K562 (cell line): ENCODE data around the gene IGF1R. TPM values are rescaled to one million over a fixed set of nuclear protein-coding genes. Genes with fewer than 3 reads are reported as not detected.

Source experiments
- ATAC-seq: fragments of 200-7000 bp; cut with Tn5 transposase; 3 replicates; pipeline ENCODE4 v1.9.1; 2020; ENCODE audit warnings: moderate library complexity
- BruUV-seq: library from RNA; stranded (reverse); fragments of 400-500 nt; replicated peaks from 2 replicates; lab custom pipeline; 2021; lab: Mats Ljungman, UMichigan
- CTCF ChIA-PET: fragments of 300-600 bp; formaldehyde crosslinking; extraction: SDS; loops from one replicate; lab custom pipeline; 2021; ENCODE audit warnings: low intra/inter-chr PET ratio; lab: Yijun Ruan, JAX
- POLR2A ChIA-PET: fragments of 300-600, 350-650 bp; sonication (Branson Sonifier 250); formaldehyde crosslinking; extraction: SDS; loops from one replicate; lab custom pipeline; 2021; ENCODE audit warnings: antibody characterized with exemption, inconsistent platforms; lab: Yijun Ruan, JAX
- DNase-seq, 4 experiments: peaks; one replicate each; pipeline versions ENCODE4 v3.0.0 to v3.0.0-alpha.2; 2011 to 2018; ENCODE audit warnings: low spot score in 3 of 4, mixed read lengths in 3 of 4; ENCODE audit errors: extremely low read depth in 1 of 4
- FAIRE-seq: peaks from 2 replicates; lab custom pipeline; 2011; peaks lifted over from hg19 to GRCh38; lab: Jason Lieb, UNC
- H2AFZ ChIP-seq: 2 replicates; pipeline ENCODE4 v1.6.0; 2011; ENCODE audit warnings: low read depth, low read length, control low read depth, inconsistent platforms
- H3K27ac ChIP-seq: fragments of 200-600 bp; 3 replicates; pipeline ENCODE4 v1.8.0; 2011; ENCODE audit warnings: low read depth, mild to moderate bottlenecking, control low read depth, inconsistent platforms, low read length, moderate library complexity, mixed read lengths; ENCODE audit errors: extremely low read depth
- H3K27me3 ChIP-seq, 2 experiments: fragments of 300-600 bp in 1 of 2; 2 replicates in 1 of 2; 3 replicates in 1 of 2; pipeline versions ENCODE4 v1.6.0 to v1.8.0; 2011; ENCODE audit warnings: inconsistent platforms in 2 of 2, low read length in 2 of 2, mild to moderate bottlenecking in 1 of 2, mixed read lengths in 1 of 2, moderate library complexity in 1 of 2; ENCODE audit not compliant: control insufficient read depth in 2 of 2, insufficient read depth in 2 of 2
- H3K36me3 ChIP-seq: fragments of 300-600 bp; 3 replicates; pipeline ENCODE4 v1.8.0; 2011; ENCODE audit warnings: mild to moderate bottlenecking, low read length, inconsistent platforms; ENCODE audit not compliant: control insufficient read depth, insufficient read depth
- H3K4me1 ChIP-seq, 2 experiments: fragments of 200-600 bp in 1 of 2; replicated peaks in 1 of 2; 2 replicates in 1 of 2; 3 replicates in 1 of 2; pipeline versions ENCODE4 v1.5.1 to v1.8.0; 2011; ENCODE audit warnings: inconsistent platforms in 2 of 2, low read length in 2 of 2, mild to moderate bottlenecking in 1 of 2, mixed read lengths in 1 of 2, moderate library complexity in 1 of 2; ENCODE audit not compliant: control insufficient read depth in 2 of 2, insufficient read depth in 2 of 2
- H3K4me2 ChIP-seq: 2 replicates; pipeline ENCODE4 v1.6.1; 2011; ENCODE audit warnings: low read length, control low read depth, inconsistent platforms, mixed read lengths; ENCODE audit not compliant: insufficient read depth
- H3K4me3 ChIP-seq: fragments of 200-600 bp; sonication (generic), shearing (Covaris generic); 2 replicates; pipeline ENCODE4 v1.5.1; 2016; ENCODE audit warnings: control low read depth, inconsistent platforms
- H3K79me2 ChIP-seq: fragments of 200-600 bp; 3 replicates; pipeline ENCODE4 v1.8.0; 2011; ENCODE audit warnings: low read length, inconsistent platforms; ENCODE audit not compliant: control insufficient read depth, insufficient read depth
- H3K9ac ChIP-seq, 2 experiments: 2 replicates each; pipeline versions ENCODE4 v1.6.0 to v1.6.1; 2011; ENCODE audit warnings: low read depth in 2 of 2, low read length in 2 of 2, control low read depth in 1 of 2, inconsistent platforms in 1 of 2, mild to moderate bottlenecking in 1 of 2, mixed read lengths in 1 of 2; ENCODE audit not compliant: insufficient read depth in 1 of 2
- H3K9me1 ChIP-seq: one replicate; pipeline ENCODE4 v1.6.0; 2011; ENCODE audit warnings: inconsistent platforms, mild to moderate bottlenecking, low read length, moderate library complexity; ENCODE audit not compliant: control insufficient read depth, insufficient read depth
- H3K9me3 ChIP-seq: replicated peaks from 2 replicates; pipeline ENCODE4 v1.5.1; 2011; ENCODE audit warnings: low read depth, low read length, inconsistent platforms; ENCODE audit not compliant: control insufficient read depth, insufficient read depth
- H4K20me1 ChIP-seq: replicated peaks from 2 replicates; pipeline ENCODE4 v1.6.1; 2011; ENCODE audit warnings: low read length, inconsistent platforms, mixed read lengths; ENCODE audit not compliant: control insufficient read depth, insufficient read depth
- ATF6 ChIP-seq: sonication (generic); formaldehyde crosslinking; IDR thresholded peaks from 2 replicates; pipeline ENCODE4 v1.4.0; 2020; ENCODE audit warnings: mild to moderate bottlenecking, missing genetic modification reagents
- ELK1 ChIP-seq: sonication (generic); formaldehyde crosslinking; IDR thresholded peaks from 2 replicates; pipeline ENCODE4 v1.8.1; 2022; ENCODE audit warnings: missing genetic modification reagents
- ESRRA ChIP-seq: fragments of 450-650 bp; IDR thresholded peaks from 2 replicates; pipeline ENCODE4 v1.6.1; 2014; ENCODE audit warnings: low read depth, mild to moderate bottlenecking, moderate library complexity, borderline replicate concordance
- HLTF ChIP-seq: fragments of 450-650 bp; IDR thresholded peaks from 2 replicates; pipeline ENCODE4 v1.6.1; 2016
- ID3 ChIP-seq, 2 experiments: fragments of 250-450 bp in 1 of 2; fragments of 450-650 bp in 1 of 2; sonication (Bioruptor Pico) in 1 of 2; IDR thresholded peaks; 2 replicates each; pipeline versions ENCODE4 v1.6.1 to v1.8.0; 2016 to 2021; ENCODE audit warnings: mild to moderate bottlenecking in 2 of 2, moderate library complexity in 2 of 2, missing compliant biosample characterization in 1 of 2, missing genetic modification characterization in 1 of 2
- MAFG ChIP-seq: fragments of 450-650 bp; conservative IDR thresholded peaks from 2 replicates; pipeline ENCODE4 v1.6.1; 2016; ENCODE audit warnings: missing genetic modification characterization, missing compliant biosample characterization
- POLR2A ChIP-seq: fragments of 450-650 bp; conservative IDR thresholded peaks from 2 replicates; pipeline ENCODE4 v1.6.1; 2016
- RNF2 ChIP-seq: sonication (generic); IDR thresholded peaks from 2 replicates; pipeline ENCODE4 v1.6.1; 2016
- SUPT5H ChIP-seq: fragments of 450-650 bp; IDR thresholded peaks from 2 replicates; pipeline ENCODE4 v1.6.1; 2016
- TRIM24 ChIP-seq, 2 experiments: fragments of 450-650 bp; IDR thresholded peaks; 2 replicates each; pipeline ENCODE4 v1.6.1; 2016
- ZC3H11A ChIP-seq: IDR thresholded peaks from 2 replicates; pipeline ENCODE4 v1.6.1; 2012; ENCODE audit warnings: low read depth, low read length, improper control_type of control experiment
- ZNF398 ChIP-seq: fragments of 250-450 bp; sonication (Bioruptor Pico); IDR thresholded peaks from 2 replicates; pipeline ENCODE4 v1.8.0; 2021; ENCODE audit warnings: moderate library complexity, mild to moderate bottlenecking, inconsistent platforms
- ZNF408 ChIP-seq: fragments of 250-450 bp; sonication (Bioruptor Pico); IDR thresholded peaks from 2 replicates; pipeline ENCODE4 v1.4.0; 2020; ENCODE audit warnings: low read depth, mild to moderate bottlenecking, moderate library complexity
- ZNF644 ChIP-seq: fragments of 200-800 bp; sonication (Bioruptor generic); IDR thresholded peaks from 2 replicates; pipeline ENCODE4 v1.6.1; 2016; ENCODE audit warnings: low read depth, missing genetic modification characterization, missing compliant biosample characterization
- ZNF77 ChIP-seq: fragments of 250-450 bp; sonication (Bioruptor Pico); IDR thresholded peaks from 2 replicates; pipeline ENCODE4 v1.5.0; 2020
- WGBS: fragments of 100-300 bp; shearing (Covaris generic); methylation state at CpG from one replicate; pipeline ENCODE4 v1.1.6; 2016; ENCODE audit warnings: low coverage, mixed read lengths; ENCODE audit not compliant: insufficient coverage; ENCODE audit errors: missing lambda C conversion rate; 5-methylcytosine and 5-hydroxymethylcytosine counted together
- in situ Hi-C: fragments of 300-500 bp; cut with MboI; formaldehyde crosslinking; loops from 4 replicates; pipeline ENCODE4 v1.15.0; 2018; ENCODE audit warnings: inconsistent platforms, mixed read lengths
- intact Hi-C: fragments of 100-400 bp; cut with micrococcal nuclease; formaldehyde crosslinking; loops from 2 replicates; pipeline ENCODE4 v1.14.2; 2022
- polyA plus RNA-seq, 8 experiments: library from polyadenylated mRNA; depleted of rRNA in 4 of 8; stranded (reverse) in 5 of 8; unstranded in 3 of 8; fragments of >200 nt; fragmentation: Nextera tagmentation in 2 of 8; fragmentation: Illumina TruSeq in 1 of 8; extraction: Ambion mirVana in 2 of 8; extraction: Trizol in 1 of 8; gene quantifications; 2 replicates each; pipeline versions ENCODE4 v1.2.1 to v1.2.3, GENCODE V29; 2011 to 2014; ENCODE audit warnings: inconsistent platforms in 1 of 8, missing spikeins in 1 of 8
- total RNA-seq, 7 experiments: library from RNA; depleted of rRNA in 6 of 7; stranded (reverse); fragments of >200 nt in 6 of 7; fragmentation: Illumina TruSeq in 2 of 7; extraction: Trizol in 2 of 7; gene quantifications; 2 replicates each; pipeline versions ENCODE4 v1.2.1 to v1.2.3, GENCODE V29; 2011 to 2021; ENCODE audit warnings: low replicate concordance in 1 of 7
- TF ChIP-seq, protein P1 (sequence below): fragments of 450-650 bp; formaldehyde crosslinking; IDR thresholded peaks from 2 replicates; pipeline ENCODE4 v1.4.0; 2020; ENCODE audit warnings: mild to moderate bottlenecking, moderate library complexity

IGF1R gene
- total and polyA plus RNA-seq, 9 of the 15 experiments (the other 6 are each of a cell fraction or from before 2014, with no cell fraction given) = 0.35 to 8.0 (median 1.6) TPM

- WGBS = 0% methylated on average over 6 of the region's 6 CpGs
- intact Hi-C loops = no loop called here
- in situ Hi-C loops = no loop called here
- no peak overlapping the region for H2AFZ ChIP-seq
- H3K9me1 ChIP-seq = no peaks in the 10 kb centered on the region
- H3K27me3 ChIP-seq = peaks cover 0 to 27% of the 10 kb centered on the region in 2 experiments; a peak in 2 of 5 replicates
- no peaks in the 10 kb centered on the region for H3K4me1 ChIP-seq
- no peak overlapping the region for H3K9ac ChIP-seq
- no peak overlapping the region for H3K27ac ChIP-seq
- H4K20me1 ChIP-seq = peaks cover 21% of the 10 kb centered on the region
- H3K4me2 ChIP-seq = no peak overlapping the region
- no peak overlapping the region for H3K4me3 ChIP-seq
- H3K36me3 ChIP-seq = no peaks in the 10 kb centered on the region
- ChIA-PET POLR2A (no interaction called here), CTCF (no interaction called here)
- no peak for DNase-seq
- ATAC-seq = no peak
- no peaks in the 10 kb centered on the region for H3K9me3 ChIP-seq
- FAIRE-seq = no peak
- no peaks in the 10 kb centered on the region for H3K79me2 ChIP-seq
- BruUV-seq = no TSS peak
- TF ChIP-seq ZC3H11A = no peak
- TF ChIP-seq SUPT5H = no peak
- TF ChIP-seq ZNF408 = no peak
- no peak for TF ChIP-seq ELK1 (CRISPR knock-in tag)
- no peak for TF ChIP-seq POLR2A
- TF ChIP-seq RNF2 = no peak
- TF ChIP-seq, protein P1, sequence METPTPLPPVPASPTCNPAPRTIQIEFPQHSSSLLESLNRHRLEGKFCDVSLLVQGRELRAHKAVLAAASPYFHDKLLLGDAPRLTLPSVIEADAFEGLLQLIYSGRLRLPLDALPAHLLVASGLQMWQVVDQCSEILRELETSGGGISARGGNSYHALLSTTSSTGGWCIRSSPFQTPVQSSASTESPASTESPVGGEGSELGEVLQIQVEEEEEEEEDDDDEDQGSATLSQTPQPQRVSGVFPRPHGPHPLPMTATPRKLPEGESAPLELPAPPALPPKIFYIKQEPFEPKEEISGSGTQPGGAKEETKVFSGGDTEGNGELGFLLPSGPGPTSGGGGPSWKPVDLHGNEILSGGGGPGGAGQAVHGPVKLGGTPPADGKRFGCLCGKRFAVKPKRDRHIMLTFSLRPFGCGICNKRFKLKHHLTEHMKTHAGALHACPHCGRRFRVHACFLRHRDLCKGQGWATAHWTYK = no peak
- TF ChIP-seq ZNF398 (CRISPR knock-in tag) = no peak
- no peak for TF ChIP-seq TRIM24 (IDR thresholded peaks at IDR 0.05)
- TF ChIP-seq ESRRA = no peak
- no peak for TF ChIP-seq ZNF644 (tag)
- no peak for TF ChIP-seq ATF6 (CRISPR knock-in tag)
- no peak for TF ChIP-seq HLTF
- TF ChIP-seq ZNF77 (CRISPR knock-in tag) = no peak
- no peak for TF ChIP-seq ID3 (CRISPR knock-in tag; IDR thresholded peaks at IDR 0.05)
- TF ChIP-seq ID3 (tag; IDR thresholded peaks at IDR 0.05) = no peak
- TF ChIP-seq MAFG (tag) = no peak
These were observed 23.0 kb downstream of the IGF1R start for GRCh38 chr15:98671060-98672008.
